GM19372 (cell line): Measurements from ENCODE around the gene BOD1L1.
A peak's percentile ranks its signal among the peaks of the same experiment; 100 is the strongest.
"Not testable (repeated sequence)": the region's sequence is repeated elsewhere in the genome, so short reads cannot be mapped to it uniquely, and the experiment has no call there.

Experiments
- ATAC-seq: cut with Tn5 transposase; IDR thresholded peaks from one replicate; pipeline ENCODE4 v1.9.1; 2021; ENCODE audit warnings: mild to moderate bottlenecking, low read depth, moderate library complexity; ENCODE audit not compliant: unreplicated experiment

The BOD1L1 gene

GRCh38 chr4:13561673-13562072 lies 65.9 kb downstream of the BOD1L1 start:
- no peak for ATAC-seq

GRCh38 chr4:13560111-13560510 lies 67.4 kb downstream of the BOD1L1 start:
- not testable (repeated sequence) for ATAC-seq

- ATAC-seq = no peak
Measured at GRCh38 chr4:13559413-13559812, 68.1 kb downstream of the BOD1L1 start.

- no peak for ATAC-seq
Measured at GRCh38 chr4:13558881-13559280, 68.6 kb downstream of the BOD1L1 start.

GRCh38 chr4:13555325-13555724 lies 72.2 kb downstream of the BOD1L1 start:
- no peak for ATAC-seq

- no peak for ATAC-seq
Measured at GRCh38 chr4:13553081-13553480, 74.4 kb downstream of the BOD1L1 start.

GRCh38 chr4:13548984-13549546 lies 78.5 kb downstream of the BOD1L1 start:
- ATAC-seq = peak; percentile 65

- peak; percentile 1 for ATAC-seq
Measured at GRCh38 chr4:13548059-13548983, 79.2 kb downstream of the BOD1L1 start.

GRCh38 chr4:13547485-13548041 lies 80.0 kb downstream of the BOD1L1 start:
- no peak for ATAC-seq

GRCh38 chr4:13546941-13547484 lies 80.5 kb downstream of the BOD1L1 start:
- no peak for ATAC-seq

GRCh38 chr4:13546142-13546940 lies 81.2 kb downstream of the BOD1L1 start:
- ATAC-seq = no peak

- ATAC-seq = no peak
Measured at GRCh38 chr4:13545394-13545808, 82.1 kb downstream of the BOD1L1 start.

GRCh38 chr4:13544606-13545393 lies 82.7 kb downstream of the BOD1L1 start:
- peak; percentile 61 for ATAC-seq

- ATAC-seq = no peak
Measured at GRCh38 chr4:13543839-13544605, 83.5 kb downstream of the BOD1L1 start, which contains the start of gene NKX3-2. TSS of gene NKX3-2 (minus strand) at chr4:13544508. CDS start at chr4:13544414, 94 bp downstream.

GRCh38 chr4:13543032-13543838 lies 84.3 kb downstream of the BOD1L1 start:
- no peak for ATAC-seq

- no peak for ATAC-seq
Measured at GRCh38 chr4:13542577-13543031, 84.9 kb downstream of the BOD1L1 start.

GRCh38 chr4:13541720-13542576 lies 85.6 kb downstream of the BOD1L1 start:
- no peak for ATAC-seq
